ENCODE results near the gene ADCY3. TPM values are rescaled to one million over a fixed set of nuclear protein-coding genes. Genes with fewer than 3 reads are reported as not detected.

ADCY3 gene
- total and polyA plus RNA-seq, 10 of the 15 experiments (the other 5 are each of a cell fraction or from before 2014, with no cell fraction given) = 2.8 to 102 (median 50.4) TPM

DNA sequence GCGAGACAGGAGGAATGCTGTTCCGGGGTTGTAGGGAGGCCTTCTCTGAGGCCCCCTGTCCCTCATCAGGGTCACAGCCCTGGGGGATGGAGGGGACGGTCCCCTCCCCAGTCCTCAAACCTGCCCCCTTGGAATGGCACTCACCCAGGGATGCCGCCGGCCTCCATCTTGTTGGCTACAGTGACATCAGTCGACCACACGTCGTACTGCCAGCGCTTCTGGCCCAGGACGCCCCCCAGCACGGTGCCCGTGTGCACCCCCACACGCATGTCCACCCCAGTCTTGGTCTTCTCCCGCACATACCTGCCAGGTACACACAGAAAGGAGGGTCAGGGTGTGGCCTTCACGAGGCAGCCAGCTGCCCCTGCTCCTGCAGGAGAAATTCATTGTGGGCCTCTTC lies 80.3 kb downstream of the ADCY3 start:
- peaks cover 6 to 25% of the 10 kb centered on the region in 2 experiments; a peak in 3 of 4 replicates for H3K36me3 ChIP-seq (ENCODE audit: control insufficient read depth in 2 of 2, insufficient read depth in 2 of 2, low read length in 1 of 2)
- no peaks in the 10 kb centered on the region for H3K27me3 ChIP-seq (replicated peaks in 1 of 2; ENCODE audit: control insufficient read depth in 2 of 2, insufficient read depth in 2 of 2, low read length in 1 of 2)
- no peak overlapping the region for H2AFZ ChIP-seq (ENCODE audit: control insufficient read depth, low read depth, low read length)
- no peaks in the 10 kb centered on the region for H3K9me3 ChIP-seq (replicated peaks; ENCODE audit: control insufficient read depth, insufficient read depth, low read length)
- POLR2A ChIA-PET = no interaction called here
- H3K4me1 ChIP-seq (ENCODE audit: control insufficient read depth, insufficient read depth, low read length) = no peaks in the 10 kb centered on the region
- no peaks in the 10 kb centered on the region for H4K20me1 ChIP-seq (ENCODE audit: control insufficient read depth, insufficient read depth)
- intact Hi-C loops (cut with micrococcal nuclease; ENCODE audit: unreplicated experiment) = no loop called here
- no peak for DNase-seq (ENCODE audit: low read depth, low spot score)
- TF ChIP-seq ASH2L (IDR thresholded peaks at IDR 0.05; ENCODE audit: borderline replicate concordance, low read depth) (no peak), MEF2B (IDR thresholded peaks at IDR 0.05; ENCODE audit: partially characterized antibody, poor library complexity, severe bottlenecking) (no peak), NR2C2 (IDR thresholded peaks at IDR 0.05; ENCODE audit: borderline replicate concordance, control insufficient read depth, insufficient read length, low read depth) (no peak), CEBPB (IDR thresholded peaks at IDR 0.05; ENCODE audit: borderline replicate concordance in 1 of 2, low read depth in 2 of 2, low read length in 2 of 2) (no peak), SP1 (IDR thresholded peaks at IDR 0.05; ENCODE audit: low read depth, low read length) (no peak), FOXK2 (IDR thresholded peaks at IDR 0.05) (no peak), ZSCAN29 (IDR thresholded peaks at IDR 0.05) (no peak), RCOR1 (conservative IDR thresholded peaks at IDR 0.05; ENCODE audit: low read depth, low read length) (no peak), HCFC1 (IDR thresholded peaks at IDR 0.05; ENCODE audit: low read length) (no peak), TBL1XR1 (IDR thresholded peaks at IDR 0.05; ENCODE audit: low read depth, low read length) (no peak), GATAD2B (conservative IDR thresholded peaks at IDR 0.05; ENCODE audit: low read depth) (no peak), NFXL1 (IDR thresholded peaks at IDR 0.05; ENCODE audit: borderline replicate concordance) (no peak), MTA2 (IDR thresholded peaks at IDR 0.05; ENCODE audit: low read depth) (no peak), YY1 (IDR thresholded peaks at IDR 0.05; ENCODE audit: low read depth, low read length) (no peak), NFYA (IDR thresholded peaks at IDR 0.05; ENCODE audit: borderline replicate concordance, low read depth, low read length) (no peak), POLR2A (IDR thresholded peaks at IDR 0.05; ENCODE audit: low read depth, low read length) (no peak)
- TF ChIP-seq, protein P1, sequence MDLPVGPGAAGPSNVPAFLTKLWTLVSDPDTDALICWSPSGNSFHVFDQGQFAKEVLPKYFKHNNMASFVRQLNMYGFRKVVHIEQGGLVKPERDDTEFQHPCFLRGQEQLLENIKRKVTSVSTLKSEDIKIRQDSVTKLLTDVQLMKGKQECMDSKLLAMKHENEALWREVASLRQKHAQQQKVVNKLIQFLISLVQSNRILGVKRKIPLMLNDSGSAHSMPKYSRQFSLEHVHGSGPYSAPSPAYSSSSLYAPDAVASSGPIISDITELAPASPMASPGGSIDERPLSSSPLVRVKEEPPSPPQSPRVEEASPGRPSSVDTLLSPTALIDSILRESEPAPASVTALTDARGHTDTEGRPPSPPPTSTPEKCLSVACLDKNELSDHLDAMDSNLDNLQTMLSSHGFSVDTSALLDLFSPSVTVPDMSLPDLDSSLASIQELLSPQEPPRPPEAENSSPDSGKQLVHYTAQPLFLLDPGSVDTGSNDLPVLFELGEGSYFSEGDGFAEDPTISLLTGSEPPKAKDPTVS (IDR thresholded peaks at IDR 0.05; ENCODE audit: low read depth, low read length) = no peak
- TF ChIP-seq, protein P2, sequence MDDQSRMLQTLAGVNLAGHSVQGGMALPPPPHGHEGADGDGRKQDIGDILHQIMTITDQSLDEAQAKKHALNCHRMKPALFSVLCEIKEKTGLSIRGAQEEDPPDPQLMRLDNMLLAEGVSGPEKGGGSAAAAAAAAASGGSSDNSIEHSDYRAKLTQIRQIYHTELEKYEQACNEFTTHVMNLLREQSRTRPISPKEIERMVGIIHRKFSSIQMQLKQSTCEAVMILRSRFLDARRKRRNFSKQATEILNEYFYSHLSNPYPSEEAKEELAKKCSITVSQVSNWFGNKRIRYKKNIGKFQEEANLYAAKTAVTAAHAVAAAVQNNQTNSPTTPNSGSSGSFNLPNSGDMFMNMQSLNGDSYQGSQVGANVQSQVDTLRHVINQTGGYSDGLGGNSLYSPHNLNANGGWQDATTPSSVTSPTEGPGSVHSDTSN (IDR thresholded peaks at IDR 0.05; ENCODE audit: insufficient replicate concordance, low read depth, low read length) = no peak
- H3K4me3 ChIP-seq = no peak overlapping the region
- no peak overlapping the region for H3K9ac ChIP-seq (ENCODE audit: control insufficient read depth, insufficient read depth, low read length)
- no peak for FAIRE-seq
- no peak overlapping the region for H3K27ac ChIP-seq (ENCODE audit: control insufficient read depth, insufficient read depth)
- H3K79me2 ChIP-seq (ENCODE audit: control insufficient read depth, insufficient read depth, low read length) = no peaks in the 10 kb centered on the region
- SMC1A ChIA-PET (ENCODE audit: uncharacterized antibody, unreplicated experiment) = no interaction called here
- RAD21 ChIA-PET (ENCODE audit: unreplicated experiment) = no interaction called here
- no peak overlapping the region for H3K4me2 ChIP-seq (ENCODE audit: control insufficient read depth, insufficient read depth)
- WGBS (ENCODE audit: insufficient coverage, insufficient replicate concordance, low lambda C conversion rate, missing lambda C conversion rate) = 96% methylated on average over 15 of the region's 15 CpGs
- in situ Hi-C loops (cut with MboI) = no loop called here
- CTCF ChIA-PET = no interaction called here
- no peak for ATAC-seq
- no TSS peak for BruUV-seq (replicated peaks)
